T-helper 2 cell (primary cell): Measurements from ENCODE around the gene BARHL2.

Experiments used
- DNase-seq, 5 experiments: peaks; one replicate each; pipeline versions ENCODE4 v3.0.0 to v3.0.0-alpha.2; 2012 to 2022

BARHL2 gene

DNA sequence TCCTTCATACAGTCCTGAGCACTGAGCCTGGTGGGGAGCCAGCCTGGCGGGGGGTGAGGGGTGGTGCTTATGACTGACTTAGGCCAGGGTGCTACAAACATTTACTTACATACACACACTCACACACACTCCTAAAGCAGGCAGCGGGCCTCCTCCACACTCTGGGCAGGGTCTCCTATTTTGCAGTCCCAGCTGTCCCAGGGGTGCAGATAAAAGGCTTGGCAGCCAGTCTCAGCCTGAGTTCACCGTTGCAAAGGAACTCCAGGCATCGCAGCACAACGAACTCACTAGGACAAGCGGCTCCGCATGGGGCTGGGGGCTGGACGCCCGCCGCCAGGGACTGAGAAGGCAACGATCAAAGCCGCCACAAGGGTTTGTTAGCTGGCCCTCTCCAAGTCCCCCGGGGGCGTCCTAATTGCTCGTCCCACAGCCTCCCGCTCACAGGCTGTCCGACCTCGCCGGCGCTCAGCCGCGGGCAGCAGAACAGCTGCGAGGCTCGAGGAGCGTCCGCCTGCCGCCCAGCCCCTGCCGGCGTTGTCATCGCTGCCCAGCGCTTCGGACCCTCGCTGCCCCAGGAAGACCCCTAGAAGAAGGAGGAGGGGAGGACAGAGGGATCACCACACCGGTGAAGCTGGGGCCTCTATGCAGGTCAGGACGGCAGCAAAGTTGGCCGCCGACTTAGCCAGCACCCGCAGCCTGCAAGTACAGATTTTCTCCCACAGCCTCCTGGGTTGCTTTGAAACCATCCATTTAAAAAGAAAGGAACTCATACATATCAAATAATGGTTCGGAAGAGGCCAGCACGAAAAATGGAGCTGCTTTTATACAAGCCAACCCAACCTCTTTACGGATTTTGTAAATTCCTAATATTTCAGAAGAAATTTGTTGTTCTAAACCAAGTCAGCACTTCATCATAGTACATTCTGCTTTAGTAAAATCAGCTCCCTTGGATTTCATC is 6.2 kb downstream of the BARHL2 start:
- no peak for DNase-seq

GRCh38 chr1:90709535-90709934 is 7.6 kb downstream of the BARHL2 start:
- no peak for DNase-seq

DNA sequence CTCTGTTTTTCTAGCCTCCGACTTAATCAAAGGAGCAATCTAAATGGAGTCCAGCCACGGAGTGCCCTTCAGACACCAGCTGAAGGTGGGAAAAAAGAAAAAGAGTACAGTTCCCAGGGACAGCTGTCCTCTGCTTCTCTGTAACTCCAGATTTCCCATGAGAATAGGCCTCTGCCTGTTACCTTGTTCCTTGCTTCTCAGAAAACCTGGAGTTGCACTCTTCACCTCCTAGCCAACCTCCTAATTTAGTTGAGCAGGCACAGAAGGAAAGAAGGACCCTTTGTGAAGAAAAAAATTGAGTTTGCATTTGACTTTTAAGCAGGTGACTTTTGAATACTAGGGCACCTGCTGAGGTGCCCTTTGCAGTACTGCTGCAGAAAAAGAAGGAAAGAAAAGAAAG is 8.3 kb downstream of the BARHL2 start:
- no peak for DNase-seq

GRCh38 chr1:90708236-90708786 is 8.8 kb downstream of the BARHL2 start:
- no peak for DNase-seq

- DNase-seq = no peak
Observed at GRCh38 chr1:90707363-90707710, 9.8 kb downstream of the BARHL2 start.

DNA sequence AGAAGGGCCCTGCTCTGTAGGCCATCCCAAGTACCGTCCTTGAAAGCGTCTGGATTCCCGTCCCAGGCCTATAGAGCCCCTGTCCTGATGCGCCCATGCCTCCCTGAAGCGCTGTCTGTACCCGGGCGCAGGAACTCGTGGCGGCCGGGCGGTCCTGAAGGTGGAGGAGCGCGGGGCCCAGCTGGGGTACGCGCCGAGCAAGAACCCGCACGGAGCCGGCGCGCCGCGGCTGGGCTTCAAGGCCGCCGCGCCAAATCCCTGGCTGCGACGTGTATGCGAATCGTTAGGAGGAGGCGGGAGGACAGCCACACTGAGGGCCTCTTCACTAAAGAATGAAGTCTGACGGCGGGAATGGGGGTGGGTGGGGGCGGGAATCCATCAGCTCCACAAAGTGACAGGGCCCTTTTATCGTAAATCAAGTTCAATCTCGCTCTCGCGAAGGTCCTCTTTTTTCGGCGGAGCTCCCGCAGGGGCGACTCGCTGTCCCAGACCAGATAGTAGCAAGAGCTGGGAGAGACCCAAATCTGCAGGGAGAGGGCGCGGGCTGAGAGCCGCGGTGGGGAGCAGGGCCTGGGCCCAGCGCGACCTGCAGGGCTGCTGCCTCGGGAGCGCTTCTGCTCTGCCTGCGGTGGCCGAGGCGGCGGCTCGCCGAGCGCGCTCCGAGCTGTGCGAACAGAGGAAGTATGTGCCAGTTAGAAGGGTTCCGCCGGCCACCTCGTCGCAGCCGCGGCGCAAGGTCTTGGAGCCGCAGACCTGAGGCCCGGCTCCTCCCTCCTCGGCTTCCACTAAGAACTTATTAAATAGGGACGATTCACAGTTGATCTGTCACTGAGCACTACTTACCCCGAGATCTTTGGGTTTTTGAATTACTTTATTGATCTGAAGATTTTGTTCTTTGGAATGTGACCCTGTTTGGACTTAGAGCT is 10.4 kb downstream of the BARHL2 start:
- no peak for DNase-seq

DNA sequence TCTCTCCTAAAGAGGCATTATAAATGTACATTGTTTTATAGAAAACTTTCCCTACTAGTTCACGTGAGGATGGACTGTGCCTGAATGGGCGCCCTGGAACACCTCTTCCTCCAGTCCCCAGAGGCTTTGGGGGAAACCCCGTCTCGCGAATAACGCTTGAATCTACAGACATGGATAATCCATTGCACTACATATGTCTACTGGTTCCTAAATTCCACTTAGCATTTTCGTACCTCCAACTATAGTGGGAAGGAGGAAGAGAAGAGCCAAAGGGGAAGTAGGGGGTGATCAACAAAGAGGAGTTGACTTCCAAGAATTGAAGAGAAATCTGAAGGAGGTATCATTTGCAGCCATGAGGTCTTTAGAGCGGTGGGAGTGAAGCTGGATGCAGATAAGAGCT is 11.1 kb downstream of the BARHL2 start:
- DNase-seq = no peak

- DNase-seq = no peak
Observed at GRCh38 chr1:90704817-90705216, 12.3 kb downstream of the BARHL2 start.

DNA sequence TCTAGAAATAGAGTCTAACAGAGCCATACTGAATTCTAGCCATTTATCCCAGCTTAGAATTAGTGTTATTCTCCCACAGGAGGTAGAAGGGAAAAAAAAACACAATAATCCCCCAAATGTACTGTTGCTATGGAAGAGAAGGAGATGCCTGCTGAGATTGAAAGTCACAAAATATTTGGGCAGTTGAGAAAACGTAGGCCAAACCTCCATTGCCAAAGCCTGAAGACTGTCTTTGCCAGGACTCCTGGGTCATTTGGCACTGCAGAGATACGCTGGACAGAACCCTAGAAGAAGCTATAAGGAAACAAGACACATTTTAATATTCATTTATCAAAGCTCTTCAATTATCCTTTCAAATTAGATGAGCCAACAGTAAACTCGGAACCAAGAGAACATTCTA is 22.3 kb downstream of the BARHL2 start:
- no peak for DNase-seq

GRCh38 chr1:90687747-90688146 is 29.4 kb downstream of the BARHL2 start:
- DNase-seq = no peak

DNA sequence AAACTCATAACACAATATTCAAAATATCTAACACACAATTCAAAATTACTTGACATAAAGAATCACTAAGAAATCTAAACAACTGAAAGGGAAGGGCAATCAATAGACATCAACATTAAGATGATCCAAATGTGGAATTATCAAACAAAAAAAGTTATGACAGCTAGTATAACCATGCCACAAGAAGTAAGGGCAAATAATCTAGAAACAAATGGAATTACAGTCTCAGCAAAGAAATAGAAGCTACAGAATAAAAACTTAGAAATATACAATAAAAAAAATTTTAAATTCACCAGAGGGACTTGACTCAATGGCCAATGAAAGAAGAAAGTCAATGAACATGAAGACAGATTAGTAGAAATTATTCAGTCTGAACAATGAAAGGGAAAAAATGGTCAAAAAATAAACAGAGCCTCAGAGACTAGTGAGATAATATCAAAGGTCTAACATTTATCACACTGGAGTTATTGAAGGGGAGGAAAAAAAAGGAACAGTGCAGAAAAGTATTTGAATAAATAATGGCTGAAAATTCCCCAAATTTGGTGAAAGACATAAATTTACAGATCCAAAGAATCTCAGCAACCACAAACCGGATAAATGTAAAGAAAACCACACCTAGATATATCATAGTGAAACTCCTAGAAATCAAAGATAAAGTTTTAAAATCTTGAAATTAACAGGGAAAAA is 41.8 kb downstream of the BARHL2 start:
- DNase-seq = no peak

DNA sequence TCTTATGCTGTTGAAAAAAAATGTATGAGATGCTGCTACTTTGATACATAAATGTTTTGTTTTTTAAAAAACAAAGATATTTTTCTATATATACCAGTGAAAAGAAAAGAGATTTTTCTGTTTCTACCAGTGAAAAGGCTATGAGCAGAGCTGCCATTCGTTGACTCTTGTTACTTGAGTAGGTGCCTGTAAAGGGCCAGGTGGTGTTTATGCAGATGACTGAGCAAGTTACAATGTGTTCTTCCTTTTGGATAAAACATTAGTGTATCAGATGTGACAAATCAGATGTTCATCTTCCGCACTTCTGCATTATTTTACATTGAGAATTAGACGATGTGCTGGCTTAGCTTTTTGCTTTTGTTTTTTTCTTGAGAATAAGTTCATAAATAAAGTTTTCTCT is 45.4 kb downstream of the BARHL2 start:
- DNase-seq = no peak

DNA sequence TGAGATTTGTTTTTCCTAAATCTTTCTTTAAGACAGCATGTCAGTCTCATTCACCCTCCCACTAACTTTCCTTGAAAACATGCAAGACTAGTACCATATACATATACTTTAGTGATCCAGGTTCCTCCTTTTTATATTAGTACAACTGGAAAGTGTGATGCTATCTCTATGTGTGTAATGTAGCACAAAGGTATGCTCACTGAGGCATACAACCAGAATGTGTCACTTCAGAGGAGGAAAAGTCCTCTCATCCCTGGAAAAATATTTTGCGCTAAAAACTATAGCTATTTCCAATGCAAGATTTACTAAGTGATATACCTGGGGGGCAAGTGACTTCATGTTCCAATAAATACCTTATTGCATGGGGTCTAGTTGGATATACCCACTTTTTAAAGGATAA is 45.9 kb downstream of the BARHL2 start:
- DNase-seq = no peak
